Stimulated activated CD4-positive, alpha-beta T cell treated with anti-CD3 and anti-CD28 coated beads, Interleukin-1b, Interleukin-23, amount 100 ng/mL, for 1 hour (primary cell): ENCODE data around the gene CORO7.
A peak's percentile ranks its signal among the peaks of the same experiment; 100 is the strongest.

ENCODE experiments used
- DNase-seq, 2 donors: peaks; one replicate each; pipeline ENCODE4 v3.0.0-alpha.2; 2020; ENCODE audit warnings: low read depth in 2 of 2

CORO7 gene

DNA sequence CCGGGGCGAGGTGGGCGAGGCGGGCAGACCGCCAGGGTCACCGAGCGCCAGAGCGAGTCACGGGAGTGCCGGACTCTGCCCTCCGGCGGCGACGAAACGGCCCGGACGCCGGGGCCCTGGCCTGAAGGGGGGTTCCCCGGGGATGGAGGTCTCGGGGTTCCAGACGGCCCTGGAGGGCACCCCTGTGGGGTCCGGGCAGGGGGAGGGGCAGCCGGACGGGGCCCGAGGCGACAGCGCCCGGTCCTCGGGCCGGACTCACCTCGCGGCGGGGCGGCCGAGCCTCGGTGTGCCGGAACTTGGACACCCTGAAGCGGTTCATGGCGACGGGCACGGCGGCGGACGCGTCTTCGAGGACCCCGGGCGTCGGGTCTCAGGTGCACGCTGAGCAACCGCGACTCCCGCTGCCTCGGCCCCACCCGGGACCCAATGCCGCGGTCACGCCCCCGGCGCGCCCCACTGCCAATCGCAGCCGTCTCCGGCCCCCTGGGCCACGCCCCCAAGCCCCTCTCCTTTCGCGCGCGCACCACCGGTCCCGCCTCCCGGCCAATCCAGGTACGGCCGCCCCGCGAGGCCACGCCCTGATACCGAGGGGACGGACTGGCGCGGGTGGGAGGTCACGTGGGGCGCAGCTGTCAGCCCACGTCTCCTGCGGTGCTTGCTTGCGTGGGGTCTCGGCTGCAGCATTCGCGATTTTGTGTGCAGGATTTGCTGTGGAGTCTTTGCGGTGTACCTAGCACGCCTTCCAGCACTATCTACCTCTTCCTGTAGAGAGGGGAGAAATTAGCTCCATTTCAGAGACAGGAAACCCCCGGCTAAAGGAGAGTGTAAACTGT is at the start of gene CORO7:
CORO7 (minus strand) TSS at position 397 of the 833 bp plus-strand sequence; CDS start at position 319, 78 bp downstream.
- DNase-seq, result peak; percentile 97 to 98

DNA sequence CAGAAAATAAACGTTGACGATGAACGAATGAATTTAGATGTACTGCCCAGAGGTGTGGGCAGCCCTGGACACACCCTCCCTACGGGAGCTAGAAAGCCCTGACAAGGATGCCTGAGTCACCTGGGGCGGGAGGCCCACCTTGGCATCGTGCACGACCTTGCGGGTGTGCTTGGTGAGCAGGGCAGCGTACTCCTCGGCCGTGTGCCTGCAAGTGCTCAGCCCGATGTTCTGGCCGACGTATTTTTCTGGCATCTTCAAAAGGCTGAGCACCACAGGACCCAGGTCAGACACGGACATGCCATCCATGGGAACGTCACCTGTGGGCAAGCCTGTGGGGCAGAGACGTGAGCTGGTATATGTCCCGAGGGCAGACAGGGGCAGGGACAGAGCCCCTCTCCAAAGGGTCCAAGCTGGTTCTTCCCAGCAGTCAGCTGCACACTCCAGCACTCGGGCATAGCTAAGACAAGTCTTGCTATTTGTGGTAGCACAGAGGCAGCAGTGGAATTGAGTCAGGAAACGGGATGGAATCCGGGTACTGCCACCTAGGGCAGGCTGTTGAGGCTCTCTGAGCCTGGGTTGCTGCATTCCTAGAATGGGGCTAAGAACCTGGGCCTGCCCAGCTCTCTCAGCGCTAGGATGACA is 47.2 kb upstream of the CORO7 start:
- DNase-seq, result no peak

DNA sequence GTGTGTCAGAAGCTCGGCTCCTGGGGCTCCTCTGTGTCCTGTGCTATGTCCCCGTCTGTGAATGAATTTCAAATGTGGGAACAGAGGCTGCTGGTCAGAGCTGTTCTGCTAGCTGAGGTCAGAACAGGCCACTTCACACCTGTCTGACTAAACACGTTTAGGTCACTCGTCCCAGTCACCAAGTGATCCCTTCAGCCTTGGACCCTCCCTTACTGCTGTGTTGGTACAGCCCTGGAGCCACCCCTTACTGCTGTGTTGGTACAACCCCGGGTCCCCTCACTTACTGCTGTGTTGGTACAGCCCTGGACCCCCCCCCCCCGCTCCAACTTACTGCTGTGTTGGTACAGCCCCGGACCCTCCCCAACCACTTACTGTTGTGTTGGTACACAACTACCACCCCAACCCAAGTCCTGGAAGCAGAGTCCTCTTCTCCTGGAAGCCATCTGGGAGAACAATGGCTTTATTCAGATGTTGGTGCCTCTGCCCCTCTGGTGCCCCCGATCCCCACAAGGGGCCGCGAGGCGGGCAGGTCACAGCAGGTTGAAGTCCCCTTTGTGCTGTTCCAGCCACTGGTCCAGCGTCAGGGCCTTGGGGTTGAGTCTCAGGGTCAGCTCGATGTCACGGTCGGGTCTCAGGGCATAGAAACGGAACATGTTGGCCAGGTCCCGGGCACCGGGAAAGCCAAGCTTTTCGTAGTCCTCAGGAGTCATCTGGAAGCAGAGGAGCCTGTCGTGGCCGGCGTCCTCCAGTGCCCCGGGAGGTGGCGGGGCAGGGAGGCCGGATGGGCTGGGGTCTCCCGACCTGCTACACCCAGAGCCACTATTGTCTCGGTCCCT is 45.1 kb upstream of the CORO7 start:
- DNase-seq, result no peak

DNA sequence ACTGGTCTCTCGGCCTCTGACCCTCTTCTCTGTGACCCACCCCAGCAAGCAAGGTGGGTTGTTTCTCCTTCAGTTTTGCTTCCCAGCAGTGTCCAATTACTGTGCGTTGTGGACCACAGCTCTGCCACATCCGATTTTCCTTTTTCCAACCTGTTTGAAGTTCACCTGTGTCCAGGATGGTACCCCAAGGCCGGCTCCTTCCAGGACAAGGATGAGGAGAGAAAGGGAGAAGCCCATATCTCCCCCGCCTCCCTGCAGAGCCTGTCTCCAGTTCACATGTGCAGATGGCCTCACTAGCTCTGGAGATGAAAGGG is 44.5 kb upstream of the CORO7 start:
- DNase-seq, result no peak

DNA sequence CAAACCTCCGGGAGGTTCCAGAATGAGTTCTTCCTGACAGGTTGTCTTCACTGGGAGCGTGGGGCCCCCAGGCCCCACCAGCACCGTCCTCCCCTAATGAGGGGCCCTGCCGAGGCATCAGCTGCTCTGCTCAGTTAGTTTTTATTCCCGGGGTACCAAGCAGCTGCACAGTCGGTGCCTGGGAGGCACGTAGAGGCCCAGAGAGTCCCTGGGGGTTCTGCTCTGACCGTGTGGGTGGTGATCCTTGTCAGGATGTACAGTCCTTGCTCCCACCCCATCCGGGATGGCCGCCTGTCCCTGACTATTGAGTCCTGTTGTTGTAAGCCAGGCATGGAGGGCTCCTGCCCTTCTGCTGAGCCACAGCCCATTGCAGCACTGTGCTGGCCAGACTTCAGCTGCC is 39.6 kb upstream of the CORO7 start:
- DNase-seq, result no peak

DNA sequence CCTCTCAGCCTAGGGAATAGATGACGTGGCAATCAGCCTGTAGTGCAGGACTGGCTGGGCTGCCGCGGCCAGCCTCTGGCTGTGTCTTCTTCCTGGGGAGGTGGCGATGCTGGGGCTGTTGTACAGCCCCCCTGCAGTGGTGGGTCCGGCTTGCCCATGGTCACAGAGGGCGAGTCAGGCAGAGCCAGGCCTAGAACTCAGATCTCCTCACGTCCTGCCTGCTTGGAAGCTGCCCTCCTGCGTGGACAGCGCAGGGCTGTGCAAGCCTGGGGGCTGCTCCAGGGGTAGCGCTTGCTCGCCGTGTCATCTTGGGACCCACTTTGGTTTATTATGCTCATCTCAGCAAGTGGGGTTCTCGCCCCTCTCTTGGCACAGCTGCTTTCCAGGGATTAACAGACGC is 38.7 kb upstream of the CORO7 start:
- DNase-seq, result no peak

DNA sequence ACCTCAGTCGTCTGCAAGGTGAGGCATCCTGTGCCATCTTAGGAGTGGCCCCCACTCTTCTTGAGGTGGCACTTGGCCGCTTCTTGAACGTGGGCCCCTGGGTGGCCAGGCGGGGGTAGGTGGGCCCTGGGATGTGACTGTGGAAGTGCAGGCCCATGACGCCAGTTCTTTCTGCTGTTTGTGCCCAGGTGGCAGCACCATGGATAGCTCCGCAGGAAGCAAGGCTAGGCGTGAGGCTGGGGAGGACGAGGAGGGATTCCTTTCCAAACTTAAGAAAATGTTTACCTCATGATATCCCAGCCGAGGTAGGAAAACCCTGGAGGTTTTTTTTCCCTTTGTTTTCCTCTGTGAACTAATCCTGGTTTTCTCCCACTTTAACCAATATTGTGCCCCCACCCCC is 38.2 kb upstream of the CORO7 start:
- no peak for DNase-seq

DNA sequence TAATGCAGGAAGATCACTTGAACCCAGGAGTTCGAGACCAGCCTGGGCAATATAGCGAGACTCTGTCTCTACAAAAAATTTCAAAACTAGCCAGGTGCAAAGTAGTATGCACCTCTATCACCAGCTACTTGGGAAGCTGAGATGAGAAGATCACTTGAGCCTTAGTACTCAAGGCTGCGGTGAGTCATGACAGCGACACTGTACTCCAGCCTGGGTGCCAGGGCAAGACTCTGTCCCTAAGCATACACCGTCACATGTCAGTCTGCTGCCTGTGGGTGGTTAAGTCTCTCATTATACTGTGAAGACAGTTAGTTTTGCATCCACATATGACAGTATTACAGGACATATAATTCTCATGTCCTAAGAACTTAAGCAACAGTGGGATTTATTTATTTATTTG is 36.3 kb upstream of the CORO7 start:
- DNase-seq, result no peak

DNA sequence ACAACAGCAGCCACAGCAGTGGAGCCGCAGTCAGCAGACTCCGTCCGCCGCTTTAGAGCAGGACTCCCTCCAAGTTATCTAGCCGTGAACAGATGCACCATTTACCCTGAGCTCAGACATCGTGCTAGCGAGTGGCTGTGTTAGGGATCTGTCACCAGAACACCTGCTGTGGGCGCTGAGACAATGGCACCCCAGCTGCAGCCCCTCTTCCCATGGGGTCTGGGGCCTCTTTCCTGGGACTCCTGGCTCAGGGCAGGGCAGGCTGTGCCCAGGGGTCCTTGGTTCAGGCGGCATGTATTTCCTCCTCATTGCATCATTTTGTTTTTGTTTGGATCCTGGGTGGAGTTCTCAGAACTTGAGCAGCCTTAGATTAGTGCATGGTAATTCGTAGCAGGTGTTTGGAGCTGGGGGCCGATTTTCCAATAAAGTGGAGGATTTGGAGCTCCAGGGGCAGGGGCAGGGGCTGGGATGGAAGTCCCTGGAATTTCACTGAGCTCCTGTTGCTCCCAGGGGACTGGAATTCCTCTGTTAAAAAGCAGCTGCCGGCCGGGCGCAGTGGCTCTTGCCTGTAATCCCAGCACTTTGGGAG is 34.6 kb upstream of the CORO7 start:
- DNase-seq, result no peak

DNA sequence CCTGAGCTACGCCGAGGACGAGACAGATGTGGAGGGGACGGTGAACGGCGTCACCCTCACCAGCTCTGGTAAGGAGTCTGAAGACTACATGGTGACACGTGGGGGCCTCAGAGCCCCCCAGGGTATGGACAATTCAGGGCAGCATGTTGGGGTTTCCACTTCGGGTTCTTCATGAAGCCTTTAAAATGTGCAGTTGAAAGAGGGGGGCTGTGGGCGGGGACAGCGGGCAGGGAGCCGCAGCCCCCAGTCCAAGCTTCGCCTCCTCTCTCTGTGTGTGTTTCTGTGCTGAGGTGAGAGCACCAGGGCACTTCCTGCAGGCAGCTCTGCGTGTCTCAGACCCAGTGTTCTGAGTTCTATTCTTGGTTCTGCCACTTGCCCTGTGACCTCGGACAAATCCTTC is 34.0 kb upstream of the CORO7 start:
- DNase-seq, result no peak

DNA sequence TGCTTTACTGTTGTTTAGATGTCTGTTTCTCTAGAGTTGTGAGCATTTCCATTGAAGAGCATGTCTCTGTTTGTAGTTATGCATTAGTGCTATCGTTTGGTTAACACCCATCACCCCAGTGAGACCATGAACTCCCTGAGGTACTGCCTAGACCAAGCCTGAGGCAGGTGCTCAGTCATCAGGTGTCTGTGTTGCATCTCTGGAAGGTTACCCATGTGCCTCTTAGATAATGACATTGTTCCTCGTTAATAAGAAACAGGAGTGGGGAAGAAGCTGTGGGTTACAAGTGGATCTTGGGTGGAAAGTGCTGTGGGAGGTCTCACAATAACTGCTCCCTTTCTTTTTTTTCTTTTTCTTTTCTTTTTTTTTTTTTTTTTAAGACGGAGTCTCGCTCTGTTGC is 27.6 kb upstream of the CORO7 start:
- DNase-seq, result no peak

DNA sequence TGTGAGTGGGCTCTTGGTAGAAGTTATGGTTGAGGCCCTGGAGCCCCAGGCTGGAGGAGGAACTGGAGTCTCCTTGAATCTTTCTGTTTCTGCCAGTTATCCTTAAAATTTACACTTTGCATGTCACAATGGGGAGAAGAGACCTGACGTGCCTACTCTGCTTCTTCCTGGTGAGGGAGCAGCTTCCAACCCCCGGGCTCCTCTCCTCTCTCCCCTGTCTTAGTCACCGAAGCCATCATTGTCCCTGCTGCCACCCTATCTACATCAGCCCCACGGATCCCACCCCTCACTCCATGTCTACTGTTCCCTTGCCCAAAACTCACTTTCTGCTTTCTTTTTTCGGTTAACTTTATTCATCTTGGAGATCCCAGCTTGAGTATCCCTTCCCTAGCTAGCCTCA is 26.9 kb upstream of the CORO7 start:
- DNase-seq, result no peak

DNA sequence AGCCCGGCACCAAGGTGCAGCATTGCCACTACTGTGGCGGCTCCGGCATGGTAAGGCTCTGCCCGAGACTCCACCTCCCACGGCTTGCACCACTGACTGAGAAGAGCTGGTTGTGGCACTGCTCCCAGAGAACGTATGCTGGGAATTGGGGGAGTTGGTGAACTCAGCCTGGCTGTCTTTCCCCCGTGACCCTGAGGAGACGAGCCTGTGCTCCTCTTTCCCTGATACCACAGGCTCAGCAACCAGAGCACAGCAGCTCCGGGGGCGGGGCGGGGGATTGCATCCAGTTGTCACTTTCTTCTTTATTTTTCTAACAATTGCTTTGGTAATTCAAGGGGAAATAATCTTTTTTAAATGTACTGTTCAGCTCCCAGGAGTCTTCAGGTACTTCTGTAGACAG is 26.0 kb upstream of the CORO7 start:
- no peak for DNase-seq

DNA sequence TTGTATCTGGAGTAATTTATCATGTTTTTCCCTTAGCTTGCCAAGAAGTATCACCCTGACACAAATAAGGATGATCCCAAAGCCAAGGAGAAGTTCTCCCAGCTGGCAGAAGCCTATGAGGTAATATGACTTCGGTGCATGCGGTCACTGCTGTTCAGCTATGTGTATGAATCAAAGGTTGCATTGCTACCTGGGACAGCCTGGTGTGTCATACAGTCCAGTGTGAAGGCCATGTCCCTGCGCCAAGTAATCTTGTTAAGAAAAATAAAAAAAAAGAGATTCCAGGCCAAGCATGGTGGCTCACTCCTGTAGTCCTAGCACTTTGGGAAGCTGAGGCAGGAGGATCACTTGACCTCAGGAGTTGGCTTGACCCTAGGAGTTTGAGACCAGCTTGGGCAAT is 21.0 kb upstream of the CORO7 start:
- DNase-seq, result no peak

DNA sequence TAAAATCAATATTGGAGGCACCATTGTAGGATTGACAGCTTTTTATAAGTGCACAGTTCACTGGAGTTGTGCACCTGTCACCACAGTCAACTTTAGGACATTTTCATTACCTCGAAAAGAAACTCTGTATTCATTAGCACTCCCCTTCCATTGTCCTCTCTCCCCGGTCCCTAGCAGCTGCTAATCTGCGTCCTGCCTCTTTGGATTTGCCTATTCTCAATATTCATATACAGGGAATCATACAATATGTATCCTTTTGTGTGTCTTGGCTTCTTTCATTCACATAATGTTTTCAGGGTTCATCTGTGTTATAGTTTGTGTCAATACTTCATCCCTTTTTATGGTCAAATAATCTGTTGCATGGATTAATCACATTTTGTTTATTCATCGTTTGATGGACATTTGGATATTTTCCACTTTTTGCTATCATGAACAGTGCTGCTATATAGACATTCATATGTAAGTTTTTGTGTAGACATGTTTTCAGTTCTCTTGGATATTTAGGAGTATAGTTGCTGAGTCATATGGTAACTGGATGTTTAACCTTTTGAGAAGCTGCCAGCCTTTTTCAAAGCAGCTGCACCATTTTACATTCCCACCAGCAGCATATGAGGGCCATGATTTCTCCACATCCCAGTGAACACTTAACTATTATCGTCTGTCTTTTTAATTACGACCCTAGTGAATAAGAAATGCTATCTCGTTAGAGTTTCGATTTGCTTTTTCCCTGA is 19.1 kb upstream of the CORO7 start:
- no peak for DNase-seq

DNA sequence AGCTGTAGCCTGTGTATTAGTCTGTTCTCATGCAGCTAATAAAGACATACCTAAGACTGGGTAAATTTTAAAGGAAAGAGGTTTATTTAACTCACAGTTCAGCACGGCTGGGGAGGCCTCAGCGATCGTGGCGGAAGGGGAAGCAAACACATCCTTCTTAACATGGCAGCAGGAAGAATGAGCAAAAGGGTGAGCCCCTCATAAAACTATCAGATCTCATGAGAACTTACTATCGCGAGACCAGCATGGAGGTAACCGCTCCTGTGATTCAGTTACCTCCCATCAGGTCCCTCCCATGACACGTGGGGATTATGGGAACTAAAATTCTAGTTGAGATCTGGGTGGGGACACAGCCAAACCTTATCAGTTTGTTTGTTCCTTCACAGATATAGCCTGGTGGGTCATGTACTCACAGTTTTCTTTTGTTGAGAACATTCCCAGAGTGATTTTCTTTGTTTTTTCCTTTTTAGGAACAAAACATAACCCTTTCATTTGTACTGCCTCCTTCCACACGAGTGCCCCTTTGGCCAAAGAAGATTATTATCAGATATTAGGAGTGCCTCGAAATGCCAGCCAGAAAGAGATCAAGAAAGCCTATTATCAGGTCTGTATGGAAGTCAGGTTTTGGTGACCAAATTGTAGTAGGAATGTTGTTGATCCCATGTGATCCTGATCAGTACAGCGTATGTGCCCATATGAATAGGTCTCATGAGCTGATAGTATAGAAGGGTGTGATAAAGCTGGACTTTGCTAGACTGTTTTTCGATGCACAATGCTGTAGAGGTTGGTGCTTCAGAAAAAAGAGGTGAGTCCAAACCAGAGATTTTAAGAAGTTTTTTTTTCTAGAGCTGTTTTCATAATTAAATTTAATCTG is 17.8 kb upstream of the CORO7 start:
- DNase-seq, result no peak

DNA sequence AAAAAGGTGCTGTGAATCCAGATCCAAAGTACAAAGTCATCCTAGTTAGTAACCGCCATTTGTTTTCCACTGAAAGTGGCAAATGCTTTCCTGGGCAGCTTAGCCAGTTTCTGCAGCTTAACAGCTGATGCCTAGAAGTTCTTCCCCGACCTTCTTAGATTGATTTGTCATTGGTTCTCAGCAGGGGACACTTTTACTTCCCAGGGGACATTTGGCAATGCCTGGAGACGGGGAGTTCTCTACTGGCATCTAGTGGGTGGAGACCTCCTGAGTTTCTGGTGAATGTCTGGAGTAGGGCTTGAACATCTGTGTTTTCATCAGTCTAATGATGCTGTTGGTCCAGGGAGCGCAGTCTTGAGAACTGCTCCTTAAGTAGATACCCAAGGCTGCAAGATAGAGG is 16.8 kb upstream of the CORO7 start:
- DNase-seq, result no peak

DNA sequence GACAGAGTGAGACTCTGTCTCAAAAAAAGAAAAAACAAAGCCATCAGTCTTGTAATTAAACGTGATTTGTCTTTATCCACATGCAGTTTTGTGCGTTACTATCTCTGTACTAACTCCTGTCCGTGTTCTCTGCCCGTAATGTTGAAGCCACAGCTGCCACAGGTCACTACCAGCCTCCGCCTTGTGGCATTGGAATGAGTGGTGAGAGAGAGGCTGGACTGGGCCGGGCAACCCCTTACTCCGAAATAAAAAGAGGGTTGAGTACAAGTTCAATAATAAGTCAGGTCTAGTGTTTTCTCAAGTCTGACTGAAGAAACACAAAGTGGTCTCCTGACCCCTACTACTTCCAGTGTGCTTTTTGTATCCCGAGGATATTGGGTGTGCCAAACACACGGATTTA is 14.6 kb upstream of the CORO7 start:
- no peak for DNase-seq

DNA sequence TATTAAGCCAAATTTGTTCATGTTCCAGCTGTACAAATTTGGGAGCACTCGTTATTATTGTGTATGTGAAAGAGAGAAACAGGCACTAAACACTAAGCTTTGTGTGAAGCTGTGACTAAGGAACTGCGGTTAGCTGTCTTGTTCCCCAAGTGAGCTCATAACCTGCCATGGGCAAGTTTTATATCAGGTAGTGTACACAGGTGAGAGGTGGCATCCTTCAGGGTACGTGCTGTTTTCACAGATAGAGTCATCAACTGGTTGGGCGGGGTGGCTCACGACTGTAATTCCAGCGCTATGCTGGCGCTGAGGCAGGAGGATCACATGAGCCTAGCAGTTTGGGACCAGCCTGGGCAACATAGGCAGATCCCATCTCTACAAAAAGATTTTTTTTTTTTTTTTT is 12.1 kb upstream of the CORO7 start:
- no peak for DNase-seq

DNA sequence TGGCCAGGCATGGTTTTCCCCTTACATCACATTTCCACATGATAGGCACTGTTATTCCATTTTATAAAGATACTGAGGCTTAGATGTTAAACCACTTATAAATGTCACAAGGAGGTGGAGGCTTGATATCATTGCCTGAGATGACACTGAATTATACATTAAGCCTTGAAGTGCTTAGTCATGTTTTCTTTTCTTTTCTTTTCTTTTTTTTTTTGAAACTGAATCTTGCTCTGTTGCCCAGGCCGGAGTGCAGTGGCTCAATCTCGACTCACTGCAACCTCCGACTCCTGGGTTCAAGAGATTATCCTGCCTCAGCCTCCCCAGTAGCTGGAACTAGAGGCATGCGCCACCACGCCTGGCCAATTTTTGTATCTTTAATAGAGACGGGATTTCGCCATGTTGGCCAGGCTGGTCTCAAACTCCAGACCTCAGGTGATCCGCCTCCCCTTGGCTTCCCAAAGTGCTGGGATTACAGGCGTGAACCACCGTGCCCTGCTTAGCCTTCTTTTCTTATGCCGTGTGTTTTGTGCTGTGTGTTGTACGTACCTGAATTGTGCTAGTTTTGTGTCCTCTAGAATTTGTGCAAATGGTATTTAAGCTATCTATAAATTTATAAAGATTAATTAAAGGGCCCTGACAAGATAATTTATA is 10.5 kb upstream of the CORO7 start:
- no peak for DNase-seq
